ENCODE data around the gene TDRD15.

- no peak for TF ChIP-seq CTCF (IDR thresholded peaks at IDR 0.05; ENCODE audit: low read length)
- TF ChIP-seq EZH2 (optimal IDR thresholded peaks at IDR 0.05; ENCODE audit: low read depth, low read length), result no peak
These were observed 12.8 kb upstream of the TDRD15 start for GRCh38 chr2:21111012-21111411.
